ENCODE measurements around the gene YPEL3. TPM values are rescaled to one million over a fixed set of nuclear protein-coding genes. Genes with fewer than 3 reads are reported as not detected.

Gene YPEL3
- total RNA-seq, 4 donors from 2014 or later: 33.0 to 93.7 (median 74.9) TPM

GRCh38 chr16:30088832-30089624 is 7.0 kb downstream of the YPEL3 start:
- no peak for ATAC-seq (ENCODE audit: low FRiP score)
- TF ChIP-seq, protein P1, sequence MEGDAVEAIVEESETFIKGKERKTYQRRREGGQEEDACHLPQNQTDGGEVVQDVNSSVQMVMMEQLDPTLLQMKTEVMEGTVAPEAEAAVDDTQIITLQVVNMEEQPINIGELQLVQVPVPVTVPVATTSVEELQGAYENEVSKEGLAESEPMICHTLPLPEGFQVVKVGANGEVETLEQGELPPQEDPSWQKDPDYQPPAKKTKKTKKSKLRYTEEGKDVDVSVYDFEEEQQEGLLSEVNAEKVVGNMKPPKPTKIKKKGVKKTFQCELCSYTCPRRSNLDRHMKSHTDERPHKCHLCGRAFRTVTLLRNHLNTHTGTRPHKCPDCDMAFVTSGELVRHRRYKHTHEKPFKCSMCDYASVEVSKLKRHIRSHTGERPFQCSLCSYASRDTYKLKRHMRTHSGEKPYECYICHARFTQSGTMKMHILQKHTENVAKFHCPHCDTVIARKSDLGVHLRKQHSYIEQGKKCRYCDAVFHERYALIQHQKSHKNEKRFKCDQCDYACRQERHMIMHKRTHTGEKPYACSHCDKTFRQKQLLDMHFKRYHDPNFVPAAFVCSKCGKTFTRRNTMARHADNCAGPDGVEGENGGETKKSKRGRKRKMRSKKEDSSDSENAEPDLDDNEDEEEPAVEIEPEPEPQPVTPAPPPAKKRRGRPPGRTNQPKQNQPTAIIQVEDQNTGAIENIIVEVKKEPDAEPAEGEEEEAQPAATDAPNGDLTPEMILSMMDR (IDR thresholded peaks at IDR 0.05): no peak
- no peak for DNase-seq (ENCODE audit: low spot score)

- ATAC-seq (ENCODE audit: low FRiP score): no peak
- DNase-seq (ENCODE audit: low spot score): no peak
- TF ChIP-seq, protein P1 (IDR thresholded peaks at IDR 0.05): no peak
Observed at GRCh38 chr16:30088237-30088831, 7.7 kb downstream of the YPEL3 start.

DNA sequence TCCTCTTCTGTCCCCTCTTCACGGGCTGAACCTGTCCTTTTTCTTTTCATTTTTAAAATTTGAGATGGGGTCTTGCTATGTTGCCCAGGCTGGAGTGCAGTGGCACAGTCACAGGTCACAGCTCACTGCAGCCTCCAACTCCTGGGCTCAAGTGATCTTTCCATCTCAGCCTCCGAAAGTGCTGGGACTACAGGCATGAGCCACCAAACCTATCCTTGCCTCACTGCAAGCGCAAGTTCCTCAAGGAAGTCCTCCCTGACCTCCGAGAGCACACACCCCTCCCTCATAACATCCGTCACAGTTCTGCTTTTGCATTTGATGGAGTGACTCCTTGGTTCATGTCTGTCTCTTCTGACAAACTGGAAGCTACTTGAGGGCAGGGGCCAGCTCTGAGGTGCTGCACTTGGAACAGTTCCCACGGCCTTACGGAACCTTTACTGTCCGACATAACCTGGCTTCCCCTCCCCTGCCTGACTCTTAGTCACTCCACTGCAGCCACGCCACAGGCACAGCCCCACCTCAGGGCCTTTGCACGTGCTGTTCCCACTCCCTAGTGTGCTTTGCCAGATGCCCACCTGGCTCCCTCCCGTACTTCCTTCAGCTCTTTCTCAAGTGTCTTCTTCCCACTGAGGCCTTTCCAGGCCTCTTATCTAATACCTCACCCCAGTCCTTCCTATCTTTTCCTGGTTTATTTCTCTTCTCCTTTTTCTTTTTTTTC is 8.7 kb downstream of the YPEL3 start:
- no peak for ATAC-seq (ENCODE audit: low FRiP score)
- no peak for DNase-seq (ENCODE audit: low spot score)
- TF ChIP-seq, protein P1 (IDR thresholded peaks at IDR 0.05): no peak

GRCh38 chr16:30086291-30087140 is 9.5 kb downstream of the YPEL3 start:
- TF ChIP-seq, protein P1 (IDR thresholded peaks at IDR 0.05): no peak
- ATAC-seq (ENCODE audit: low FRiP score) (no peak), DNase-seq (ENCODE audit: low spot score) (no peak)

DNA sequence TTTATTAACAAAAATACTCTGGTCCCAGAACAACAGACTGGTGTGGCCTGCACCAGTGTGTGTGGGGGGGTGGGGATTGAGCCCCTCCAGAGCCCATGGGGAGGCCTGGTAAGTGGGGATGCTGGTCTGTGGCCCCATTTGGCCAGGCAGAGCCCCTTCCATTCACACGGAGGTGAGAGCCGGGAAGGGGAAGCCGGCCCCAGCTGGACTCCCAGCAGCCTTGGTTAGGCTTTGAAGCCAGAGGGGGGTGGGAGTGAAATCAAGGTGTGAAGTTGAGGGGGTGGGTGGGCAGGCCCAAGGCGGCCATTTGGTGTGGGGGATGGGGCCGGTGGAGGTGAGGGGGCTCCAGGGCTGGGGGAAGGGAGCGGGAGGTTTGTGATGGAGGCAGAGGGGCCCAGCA is 10.2 kb downstream of the YPEL3 start:
- TF ChIP-seq, protein P1 (IDR thresholded peaks at IDR 0.05): no peak
- ATAC-seq (ENCODE audit: low FRiP score): no peak

DNA sequence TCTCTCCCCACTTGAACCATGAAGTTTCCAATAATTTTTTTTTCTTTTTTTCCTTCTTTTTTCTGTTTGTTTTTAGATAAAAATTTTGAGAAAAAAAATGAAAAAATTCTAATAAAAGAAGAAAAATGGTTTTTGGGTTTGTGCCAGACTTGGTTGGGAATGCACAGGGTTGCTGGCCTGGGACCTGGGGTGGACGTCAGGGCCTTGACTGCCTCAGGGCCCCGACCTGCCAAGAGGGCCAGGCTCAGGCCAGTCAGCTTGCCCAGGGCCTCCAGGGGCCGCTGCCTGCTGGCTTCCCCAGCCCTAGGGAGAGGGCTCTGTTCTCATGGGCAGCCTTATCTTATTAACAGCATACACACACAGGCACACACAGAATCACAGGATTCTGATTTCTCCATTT is 10.8 kb downstream of the YPEL3 start:
- ATAC-seq (ENCODE audit: low FRiP score) (no peak), DNase-seq (ENCODE audit: low spot score) (no peak)
- TF ChIP-seq, protein P1 (IDR thresholded peaks at IDR 0.05): no peak

More for the DNA sequence above, 10.2 kb downstream of the YPEL3 start:
- no peak for DNase-seq (ENCODE audit: low spot score)
